GM21526 (cell line): ENCODE measurements around the gene GJB6.
"Not testable (repeated sequence)": the region's sequence is repeated elsewhere in the genome, so short reads cannot be mapped to it uniquely, and the experiment has no call there.

Experiments
- ATAC-seq: cut with Tn5 transposase; IDR thresholded peaks from one replicate; pipeline ENCODE4 v1.9.1; 2021; ENCODE audit warnings: moderate library complexity; ENCODE audit not compliant: unreplicated experiment, low FRiP score

Gene GJB6

GRCh38 chr13:20231839-20232555, at the start of gene GJB6:
TSS of gene GJB6 (minus strand) at chr13:20232319. CDS start at chr13:20223480, 8,839 bp downstream.
- no peak for ATAC-seq

GRCh38 chr13:20276901-20277300, 44.8 kb upstream of the GJB6 start:
- not testable (repeated sequence) for ATAC-seq

DNA sequence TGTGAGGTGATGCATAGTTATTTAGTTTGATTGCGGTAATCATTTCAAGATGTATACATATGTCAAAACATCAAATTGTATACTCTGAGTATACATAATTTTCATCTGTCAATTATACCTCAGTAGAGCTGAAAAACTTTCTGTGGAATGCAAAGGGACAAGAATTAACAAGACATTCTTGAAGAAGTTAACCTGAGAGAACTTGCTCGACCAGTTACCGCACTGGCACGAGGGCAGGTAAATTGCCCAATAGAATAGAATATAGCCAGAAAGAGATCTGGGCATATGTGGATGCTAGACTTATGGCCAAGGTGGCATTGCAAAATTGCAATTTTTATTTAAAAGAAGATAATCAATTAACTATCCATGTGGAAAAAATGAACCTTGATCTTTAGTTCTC, 42.3 kb upstream of the GJB6 start:
- ATAC-seq, result no peak

DNA sequence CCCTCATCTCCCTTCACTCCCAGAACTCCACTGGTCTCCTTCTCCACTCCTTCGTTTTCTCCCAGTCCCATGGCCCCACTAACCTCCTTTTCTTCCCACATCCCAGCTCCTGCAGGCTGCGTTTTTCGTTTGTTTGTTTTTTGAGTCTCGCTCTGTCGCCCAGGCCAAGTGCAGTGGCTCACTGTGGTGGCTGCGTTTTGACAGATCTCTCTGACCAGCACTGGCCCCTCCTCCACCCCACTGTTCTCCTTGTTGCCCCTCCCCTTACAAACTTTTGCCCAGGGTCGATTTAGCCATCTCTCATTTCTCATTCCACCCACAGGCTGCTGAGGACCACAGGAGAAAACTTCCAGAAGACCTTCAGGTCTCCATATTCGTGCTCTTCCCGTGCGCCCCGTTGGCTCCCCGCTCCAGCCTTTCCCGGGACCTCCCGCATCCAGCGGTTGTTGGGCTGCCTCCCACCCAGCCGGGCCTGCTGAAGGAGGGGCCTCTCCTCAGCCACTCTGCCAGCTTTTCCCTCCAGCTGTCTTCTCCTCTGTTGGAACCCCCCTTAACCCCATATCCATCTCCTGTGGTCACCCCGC, 40.6 kb upstream of the GJB6 start:
- ATAC-seq, result no peak

- ATAC-seq, result no peak
Measured at GRCh38 chr13:20272104-20272503, 40.0 kb upstream of the GJB6 start.

DNA sequence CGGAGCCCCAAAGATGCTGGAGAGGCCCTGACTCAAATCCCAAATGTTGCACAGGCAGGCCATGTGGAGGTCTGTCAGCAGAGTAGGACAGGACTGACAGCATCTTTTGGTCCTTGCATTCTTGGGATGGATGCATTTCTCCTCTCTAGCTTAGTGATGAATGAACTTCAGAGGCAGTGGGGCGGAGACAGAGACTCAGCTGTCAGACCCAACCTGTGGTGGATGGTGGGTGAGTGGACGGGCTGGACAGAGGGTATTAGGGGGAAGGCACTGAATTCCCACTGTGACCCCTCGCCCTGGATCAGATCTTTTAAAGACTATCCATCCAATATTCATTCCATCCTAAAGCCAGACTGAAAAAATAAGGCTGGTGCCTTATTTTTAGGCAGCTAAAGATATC, 39.3 kb upstream of the GJB6 start:
- ATAC-seq, result no peak

DNA sequence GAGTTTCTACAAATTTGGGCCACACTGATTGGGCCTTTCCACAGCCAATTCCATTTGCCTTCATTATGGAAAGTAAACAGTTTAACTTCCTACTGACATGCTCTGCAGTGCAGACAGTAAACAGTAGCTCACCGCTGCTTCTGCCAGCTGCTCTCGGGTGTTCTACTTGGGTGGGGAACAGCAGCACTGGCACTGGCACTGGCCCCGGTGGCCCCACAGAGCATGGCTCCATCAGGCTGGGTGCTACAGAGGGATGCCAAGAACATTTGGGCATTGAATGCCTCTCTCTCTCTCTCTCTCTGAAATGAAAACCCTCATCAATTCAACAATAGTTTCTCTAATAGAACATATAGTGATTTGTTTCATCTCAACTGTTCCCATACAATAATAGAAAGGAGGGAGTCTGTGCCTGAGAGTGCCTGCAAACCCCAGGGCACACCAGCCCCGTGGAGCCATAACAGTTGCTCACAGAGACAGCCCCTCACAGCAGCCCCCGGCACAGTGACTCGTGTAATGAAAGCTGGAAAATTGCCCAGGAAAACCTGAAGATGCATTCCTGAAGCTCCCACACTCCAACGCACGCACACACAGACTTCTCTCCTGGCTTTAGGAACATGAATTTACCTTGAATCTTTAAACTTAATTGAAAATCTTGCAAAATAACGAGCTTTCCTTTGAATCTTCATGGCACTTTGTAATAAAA, 38.2 kb upstream of the GJB6 start:
- no peak for ATAC-seq

- ATAC-seq, result peak; percentile 83
Measured at GRCh38 chr13:20264271-20265018, 32.3 kb upstream of the GJB6 start.

GRCh38 chr13:20263393-20264044, 31.4 kb upstream of the GJB6 start:
- ATAC-seq, result no peak

GRCh38 chr13:20258963-20259288, 26.8 kb upstream of the GJB6 start:
- ATAC-seq, result no peak

GRCh38 chr13:20258208-20258962, 26.3 kb upstream of the GJB6 start:
- ATAC-seq, result no peak

- no peak for ATAC-seq
Measured at GRCh38 chr13:20254076-20254475, 22.0 kb upstream of the GJB6 start.

DNA sequence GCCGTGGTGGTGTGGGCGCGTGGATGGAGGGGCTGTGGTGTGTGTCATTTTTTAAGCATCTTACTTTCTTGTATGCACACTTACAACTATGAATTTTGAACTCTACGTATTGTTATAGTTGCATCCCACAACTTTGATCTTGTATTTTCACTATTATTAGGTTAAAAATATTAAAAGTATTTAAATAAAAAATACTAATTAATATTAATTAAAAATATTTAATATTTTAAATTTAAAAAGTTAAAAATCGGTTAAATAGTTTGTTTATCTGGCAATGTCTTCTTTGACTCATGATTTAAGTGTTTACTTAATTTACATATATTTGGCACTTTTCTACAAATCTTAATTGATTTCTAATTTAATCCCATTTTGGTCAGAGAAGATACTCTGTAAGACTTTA, 17.8 kb upstream of the GJB6 start:
- ATAC-seq, result no peak

DNA sequence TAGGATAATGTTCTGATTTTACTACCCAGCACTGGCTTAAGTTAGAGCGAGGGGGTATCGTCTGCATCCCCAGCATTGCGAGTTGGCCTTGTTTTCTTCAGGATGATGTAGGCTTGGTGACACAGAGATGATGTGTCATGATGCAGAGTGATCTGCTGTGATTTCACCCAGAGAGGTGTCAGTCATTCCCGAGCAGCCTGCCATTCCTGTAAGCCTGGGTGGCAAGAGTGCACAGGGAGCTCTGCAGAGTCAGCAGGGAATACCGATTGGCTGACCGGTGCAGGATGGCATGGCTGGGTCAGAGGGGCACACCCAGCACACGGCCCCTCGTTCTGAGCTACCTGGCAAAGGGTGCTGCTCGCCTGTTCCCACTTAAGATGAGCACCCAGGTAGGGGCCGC, 15.8 kb upstream of the GJB6 start:
- ATAC-seq, result no peak

DNA sequence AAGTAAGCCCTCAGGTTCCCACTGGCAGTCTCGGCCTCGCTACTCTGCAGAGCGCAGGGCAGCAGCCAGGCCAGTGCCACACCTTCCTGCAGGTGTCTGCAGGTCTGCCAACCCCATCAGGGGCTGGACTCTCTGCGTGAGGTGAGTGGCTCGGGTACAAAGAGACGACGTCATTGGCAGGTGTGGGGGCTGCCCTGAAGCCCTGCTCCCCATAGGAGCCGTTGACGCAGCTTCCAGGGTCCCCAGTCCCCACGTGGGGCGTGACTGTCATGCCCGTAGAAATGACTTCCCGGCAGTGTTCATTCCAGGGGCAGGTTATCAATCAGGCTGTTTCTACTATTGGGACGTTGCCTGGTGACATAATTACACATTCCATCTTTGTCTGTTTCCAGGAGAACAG, 15.3 kb upstream of the GJB6 start:
- no peak for ATAC-seq

DNA sequence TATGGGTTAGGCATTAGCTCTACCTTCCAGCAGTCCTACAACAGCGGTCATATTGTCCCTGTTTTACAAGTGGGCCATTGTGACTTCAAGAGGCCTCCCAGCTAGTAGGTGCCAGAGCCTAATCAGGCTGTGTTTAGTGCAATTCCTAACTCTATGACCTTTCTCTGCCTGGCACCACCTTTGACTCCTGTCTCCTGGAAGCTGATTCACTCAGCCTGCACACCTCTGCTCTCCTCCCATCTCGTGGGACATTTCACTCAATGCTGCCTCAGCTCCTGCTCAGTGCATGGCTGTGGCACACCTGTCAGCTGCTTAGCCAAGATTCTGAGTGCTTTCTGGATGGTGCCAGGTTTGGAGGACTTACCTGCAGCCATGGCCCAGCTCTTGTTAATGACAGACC, 9.5 kb upstream of the GJB6 start:
- ATAC-seq, result no peak

- ATAC-seq, result no peak
Measured at GRCh38 chr13:20239748-20240147, 7.6 kb upstream of the GJB6 start.

DNA sequence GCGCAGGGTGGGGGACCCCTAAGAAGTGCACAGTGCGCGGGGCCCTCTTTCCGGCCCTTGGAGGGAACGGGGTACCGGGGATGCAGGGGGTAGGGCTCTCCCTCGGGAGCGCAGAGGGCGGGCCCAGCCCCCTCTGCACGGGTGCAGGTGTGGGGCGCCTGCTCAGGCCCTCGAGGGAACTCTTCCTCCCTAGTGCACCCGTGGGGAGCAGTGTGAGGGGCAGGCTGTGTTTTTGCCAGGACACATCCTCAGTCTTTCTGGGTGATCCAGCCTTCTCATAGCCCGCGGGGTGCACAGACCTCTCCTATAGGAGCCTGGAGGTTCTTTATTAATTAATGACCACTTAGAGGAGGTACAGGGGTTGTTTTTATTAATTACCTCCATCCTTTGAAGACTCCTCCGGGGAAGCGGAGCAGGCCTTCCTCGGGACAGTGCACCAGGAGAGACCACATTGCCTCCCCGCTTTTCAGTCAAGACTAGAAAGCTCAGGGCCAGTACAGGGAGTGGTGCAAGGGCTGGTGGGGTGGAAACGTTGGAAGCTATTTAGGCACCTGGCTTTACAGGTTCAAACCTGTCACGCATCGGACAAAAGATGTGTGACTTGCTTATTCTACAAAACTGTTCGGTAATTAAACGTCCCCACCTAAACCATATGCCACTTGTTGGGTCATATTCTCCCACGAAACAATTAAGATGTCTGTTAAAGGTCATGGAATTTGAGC, 598 bp upstream of the GJB6 start:
- no peak for ATAC-seq
